ENCODE measurements around the gene EXOC1L. TPM values are rescaled to one million over a fixed set of nuclear protein-coding genes. Genes with fewer than 3 reads are reported as not detected.
"Not testable (repeated sequence)": the region's sequence is repeated elsewhere in the genome, so short reads cannot be mapped to it uniquely, and the experiment has no call there.

The EXOC1L gene
- total RNA-seq, 1 donor from 2014 or later: not detected

GRCh38 chr4:55838952-55839351, 19.4 kb downstream of the EXOC1L start:
- no peak for DNase-seq

- no peak for DNase-seq
Measured at GRCh38 chr4:55840956-55841355, 21.4 kb downstream of the EXOC1L start.

- not testable (repeated sequence) for DNase-seq
Measured at GRCh38 chr4:55841373-55842239, 22.0 kb downstream of the EXOC1L start.

GRCh38 chr4:55842312-55842711, 22.7 kb downstream of the EXOC1L start:
- not testable (repeated sequence) for DNase-seq

GRCh38 chr4:55849724-55850123, 30.1 kb downstream of the EXOC1L start:
- no peak for DNase-seq

GRCh38 chr4:55851885-55852284, 32.3 kb downstream of the EXOC1L start:
- DNase-seq: no peak

- DNase-seq: peak; percentile 97
Measured at GRCh38 chr4:55853484-55854046, 34.0 kb downstream of the EXOC1L start, which contains the start of gene EXOC1. Gene EXOC1 (plus strand): TSS chr4:55853648. CDS start chr4:55858324, 4,676 bp downstream.

GRCh38 chr4:55854129-55854528, 34.5 kb downstream of the EXOC1L start:
- DNase-seq: peak; percentile 27

GRCh38 chr4:55857586-55857985, 38.0 kb downstream of the EXOC1L start:
- DNase-seq: no peak

GRCh38 chr4:55859711-55860110, 40.1 kb downstream of the EXOC1L start:
- DNase-seq: no peak

GRCh38 chr4:55864577-55865223, 45.1 kb downstream of the EXOC1L start:
- DNase-seq: no peak

GRCh38 chr4:55865228-55865806, 45.7 kb downstream of the EXOC1L start:
- peak; percentile 23 for DNase-seq

- DNase-seq: peak; percentile 89
Measured at GRCh38 chr4:55866290-55866907, 46.8 kb downstream of the EXOC1L start.

GRCh38 chr4:55866973-55867574, 47.5 kb downstream of the EXOC1L start:
- peak; percentile 79 for DNase-seq

GRCh38 chr4:55868581-55869090, 49.0 kb downstream of the EXOC1L start:
- DNase-seq: no peak

GRCh38 chr4:55871299-55871800, 51.8 kb downstream of the EXOC1L start:
- no peak for DNase-seq

- DNase-seq: no peak
Measured at GRCh38 chr4:55874831-55875230, 55.2 kb downstream of the EXOC1L start.

- DNase-seq: no peak
Measured at GRCh38 chr4:55876387-55876786, 56.8 kb downstream of the EXOC1L start.

GRCh38 chr4:55879224-55879623, 59.6 kb downstream of the EXOC1L start:
- no peak for DNase-seq

GRCh38 chr4:55880652-55881280, 61.2 kb downstream of the EXOC1L start:
- no peak for DNase-seq
